Right lung (tissue), 5 donors: ENCODE results near the gene C1S. TPM values are rescaled to one million over a fixed set of nuclear protein-coding genes. Genes with fewer than 3 reads are reported as not detected.
"Not testable (repeated sequence)": the region's sequence is repeated elsewhere in the genome, so short reads cannot be mapped to it uniquely, and the experiment has no call there.

Experiments
- DNase-seq, 2 donors: peaks; one replicate each; pipeline ENCODE4 v3.0.0-alpha.2; 2013
- polyA plus RNA-seq, 5 donors: library from polyadenylated mRNA; unstranded; fragments of 120-200 nt; gene quantifications; one replicate each; pipeline versions ENCODE4 v1.2.1 to v1.2.3, GENCODE V29; 2013; ENCODE audit warnings: inconsistent platforms in 1 of 5, low replicate concordance in 1 of 5; ENCODE audit not compliant: insufficient read length in 5 of 5, insufficient read depth in 1 of 5

The C1S gene
- polyA plus RNA-seq, 5 donors: 97.0 to 139 (median 120) TPM

DNA sequence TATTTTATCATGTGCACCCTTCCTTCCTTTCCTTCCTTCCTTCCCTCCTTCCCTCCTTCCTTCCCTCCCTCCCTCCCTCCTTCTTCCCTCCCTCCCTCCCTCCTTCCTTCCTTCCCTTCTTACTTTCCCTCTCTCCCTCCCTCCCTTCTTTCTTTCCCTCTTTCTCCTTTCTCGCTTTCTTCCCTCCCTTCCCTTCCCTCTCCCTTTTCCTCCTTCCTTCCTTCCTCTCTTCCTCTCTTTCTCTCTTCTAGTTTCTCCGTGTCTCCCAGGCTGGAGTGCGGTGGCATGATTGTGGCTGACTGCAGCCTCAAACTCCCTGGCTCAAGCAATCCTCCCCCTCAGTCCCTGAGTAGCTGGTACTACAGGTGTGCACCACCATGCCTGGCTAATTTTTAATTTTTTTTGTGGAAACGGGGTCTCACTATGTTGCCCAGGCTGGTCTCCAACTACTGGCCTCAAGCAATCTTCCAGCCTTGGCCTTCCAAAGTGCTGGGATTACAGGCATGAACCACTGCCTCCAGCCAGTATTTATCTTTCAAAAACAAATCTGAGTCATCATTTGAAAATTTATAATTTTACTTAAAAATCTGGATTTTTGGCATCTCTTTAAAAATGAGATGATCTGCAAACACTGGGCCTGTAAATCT, 40.7 kb downstream of the C1S start:
- no peak for DNase-seq

- no peak for DNase-seq
These were observed 41.2 kb downstream of the C1S start for GRCh38 chr12:7101694-7102131.

GRCh38 chr12:7102582-7102981, 42.1 kb downstream of the C1S start:
- no peak for DNase-seq

GRCh38 chr12:7103837-7104584, 43.5 kb downstream of the C1S start:
- no peak for DNase-seq

GRCh38 chr12:7106082-7106481, 45.6 kb downstream of the C1S start:
- DNase-seq: no peak

DNA sequence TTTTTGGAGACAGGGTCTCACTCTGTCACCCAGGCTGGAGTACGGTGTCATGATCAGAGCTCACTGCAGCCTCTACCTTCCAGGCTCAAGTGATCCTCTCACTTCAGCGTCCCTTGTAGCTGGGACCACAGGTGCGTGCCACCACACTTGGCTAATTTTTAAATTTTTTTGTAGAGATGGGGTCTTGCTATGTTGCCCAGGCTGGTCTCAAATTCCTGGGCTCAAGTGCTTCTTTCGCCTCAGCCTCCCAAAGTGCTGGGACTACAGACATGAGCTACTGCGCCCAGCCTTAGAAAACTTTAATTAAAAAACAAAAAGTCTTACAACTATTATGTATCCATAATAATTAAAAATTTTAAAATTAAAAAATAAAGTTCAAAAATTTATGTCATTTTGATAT, 46.7 kb downstream of the C1S start:
- DNase-seq: not testable (repeated sequence)

DNA sequence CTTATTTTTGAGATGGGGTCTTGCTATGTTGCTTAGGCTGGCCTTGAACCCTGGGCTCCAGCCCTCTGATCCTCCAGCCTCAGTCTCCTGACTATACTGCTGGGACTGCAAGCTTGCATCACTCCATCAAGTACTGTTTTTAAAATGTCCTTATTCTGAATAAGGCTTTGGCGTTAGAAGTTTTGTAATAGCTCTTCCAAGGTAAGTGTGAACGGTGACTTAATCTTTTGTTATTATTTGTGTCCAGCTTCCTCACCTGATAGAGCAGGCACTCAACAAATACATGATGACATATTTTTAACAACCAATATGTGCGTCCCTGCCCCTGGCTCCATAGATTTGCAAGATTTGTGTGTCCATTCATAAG, 47.1 kb downstream of the C1S start:
- DNase-seq: no peak

- DNase-seq: peak; percentile 68 to 71
These were observed 47.7 kb downstream of the C1S start for GRCh38 chr12:7108003-7108795.

DNA sequence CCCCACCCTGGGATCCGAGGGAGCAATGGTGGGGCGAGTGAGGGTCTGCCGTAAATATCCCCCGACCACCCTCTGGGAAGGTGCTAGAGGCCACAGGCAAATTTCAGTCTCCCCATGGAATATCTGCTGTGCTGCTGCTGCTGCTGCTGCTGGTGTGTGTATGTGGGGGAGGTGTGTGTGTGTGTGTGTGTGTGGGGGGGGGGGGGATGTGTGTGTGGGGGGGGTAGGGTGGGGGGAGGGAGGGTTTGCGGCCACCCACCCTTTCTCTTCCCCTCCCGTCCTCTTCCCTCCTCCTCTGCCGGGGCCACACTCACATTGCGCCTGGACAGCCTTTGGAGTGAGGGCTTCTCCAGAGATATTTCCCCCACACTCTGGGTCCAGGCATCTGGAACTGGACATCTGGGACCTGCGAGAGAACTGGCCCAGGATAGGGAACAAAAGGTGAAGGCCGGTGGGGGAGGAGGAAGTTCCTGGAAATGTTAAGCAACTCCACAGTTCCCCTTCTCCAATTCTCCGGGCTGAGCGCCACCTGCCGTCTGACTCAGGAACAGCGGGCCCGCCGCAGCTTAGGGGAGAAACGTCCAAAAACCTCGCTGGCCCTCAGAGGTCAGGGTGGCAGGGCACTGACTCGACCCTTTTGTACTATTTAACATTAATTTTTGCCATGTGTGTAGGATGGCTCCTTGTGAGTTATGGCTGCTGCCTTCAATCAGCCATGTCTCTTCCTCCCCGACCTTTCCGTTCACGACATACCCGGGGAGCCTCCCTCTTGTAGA, 48.5 kb downstream of the C1S start, which contains the start of gene C1RL:
Gene C1RL (minus strand): TSS at position 419 of the 776 bp plus-strand sequence. CDS start 34 bp downstream, at position 385.
- DNase-seq: peak; percentile 85 to 88

DNA sequence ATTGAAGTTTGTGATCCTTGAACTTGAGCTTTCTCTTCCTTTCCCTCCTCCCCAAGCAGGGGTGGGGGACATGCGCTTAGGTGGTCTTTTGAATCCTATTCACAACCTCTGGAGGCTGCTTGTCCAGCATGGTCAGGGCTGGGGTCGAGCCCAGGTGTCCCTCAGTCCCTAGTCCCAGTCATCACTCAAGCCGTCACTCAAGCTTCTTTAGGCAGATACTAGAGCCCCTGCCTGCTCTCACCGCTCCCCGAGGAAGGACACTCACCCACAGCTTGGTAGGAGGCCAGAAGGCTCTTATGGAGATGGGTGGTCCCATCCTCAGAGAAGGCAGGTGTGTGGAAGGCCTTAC, 49.0 kb downstream of the C1S start:
- no peak for DNase-seq

DNA sequence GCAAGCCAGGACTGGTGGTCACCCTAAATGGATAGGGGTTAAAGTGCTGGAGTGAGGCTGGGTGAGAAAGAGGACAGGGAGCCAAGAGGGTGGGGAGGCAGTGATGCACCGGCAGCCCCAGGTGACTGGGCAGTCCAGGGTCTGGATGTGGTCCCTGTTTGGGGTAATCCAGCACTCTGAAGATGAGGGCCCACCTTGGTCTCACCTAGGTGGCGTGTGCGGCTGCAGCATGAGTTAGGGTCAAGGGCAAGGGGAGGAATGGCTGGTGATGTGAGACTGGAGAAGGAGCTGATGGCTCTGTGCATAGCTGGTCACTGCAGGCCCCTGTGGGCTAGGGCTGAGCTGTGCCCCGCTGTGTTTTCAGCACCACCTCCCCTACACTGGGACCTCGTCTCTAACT, 50.1 kb downstream of the C1S start:
- no peak for DNase-seq

GRCh38 chr12:7112041-7112440, 51.5 kb downstream of the C1S start:
- DNase-seq: no peak

DNA sequence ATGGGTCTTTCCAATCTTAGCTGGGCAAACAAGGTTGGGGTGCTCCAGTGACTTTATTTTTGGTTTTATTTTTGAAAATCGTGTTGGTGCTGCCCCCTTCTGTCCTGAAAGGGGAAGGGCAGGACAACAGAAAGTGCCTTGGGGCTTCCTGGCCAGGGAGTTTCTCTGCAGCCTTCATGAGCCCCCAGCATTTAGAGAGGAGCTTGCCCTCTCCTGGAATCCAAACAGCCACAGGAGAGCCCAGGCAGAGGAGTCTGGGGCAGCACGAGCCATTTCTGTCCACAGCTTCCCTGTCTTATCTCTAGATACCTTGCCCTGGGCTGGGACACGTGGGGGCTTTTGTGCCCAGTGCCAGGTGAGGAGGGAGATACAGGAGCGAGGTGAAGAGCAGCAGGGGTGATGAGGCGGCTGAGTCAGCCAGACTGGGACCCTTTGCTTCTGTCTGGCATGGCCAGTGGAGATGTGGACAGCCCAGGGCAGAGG, 52.9 kb downstream of the C1S start:
- DNase-seq: no peak

GRCh38 chr12:7114008-7114407, 53.5 kb downstream of the C1S start:
- no peak for DNase-seq

GRCh38 chr12:7114851-7115250, 54.3 kb downstream of the C1S start:
- DNase-seq: no peak

- no peak for DNase-seq
These were observed 55.7 kb downstream of the C1S start for GRCh38 chr12:7116196-7116595.

- no peak for DNase-seq
These were observed 56.4 kb downstream of the C1S start for GRCh38 chr12:7116916-7117315.

DNA sequence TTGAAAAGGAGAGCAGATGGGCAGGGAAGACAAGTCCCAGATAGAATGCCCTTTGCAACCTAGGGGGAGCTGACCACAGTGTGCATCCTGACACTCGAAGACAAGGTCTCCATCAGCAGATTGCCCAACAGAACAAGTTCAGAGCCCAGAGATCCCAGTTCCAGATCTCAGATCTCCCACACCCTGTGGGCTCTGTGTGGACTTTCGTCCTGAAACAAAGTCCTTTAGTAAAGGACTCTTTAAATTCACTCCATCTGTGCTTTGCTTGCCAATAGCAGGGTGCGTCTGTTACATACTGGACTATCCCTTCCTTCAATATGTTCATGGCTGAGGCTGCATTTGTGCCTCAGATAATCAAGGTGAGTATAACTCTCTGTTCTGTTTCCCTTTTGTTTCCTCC, 57.2 kb downstream of the C1S start:
- DNase-seq: no peak

GRCh38 chr12:7118881-7119280, 58.4 kb downstream of the C1S start:
- no peak for DNase-seq

GRCh38 chr12:7120166-7120565, 59.6 kb downstream of the C1S start:
- DNase-seq: no peak
